IMR-90 (cell line): ENCODE data around the gene NPB. TPM values are rescaled to one million over a fixed set of nuclear protein-coding genes. Genes with fewer than 3 reads are reported as not detected.

Experiments
- ATAC-seq: fragments of 200-7000 bp; cut with Tn5 transposase; 2 replicates; pipeline ENCODE4 v1.9.1; 2020; ENCODE audit warnings: low read depth, mild to moderate bottlenecking, moderate library complexity
- BruUV-seq: library from RNA; stranded (reverse); fragments of 400-500 nt; replicated peaks from 2 replicates; lab custom pipeline; 2021; lab: Mats Ljungman, UMichigan
- CTCF ChIA-PET: fragments of 300-600 bp; formaldehyde crosslinking; extraction: SDS; loops from one replicate; lab custom pipeline; 2021; ENCODE audit warnings: antibody characterized with exemption; lab: Yijun Ruan, JAX
- POLR2A ChIA-PET: fragments of 300-600 bp; sonication (Branson Sonifier 250); formaldehyde crosslinking; loops from one replicate; lab custom pipeline; 2022; ENCODE audit warnings: antibody characterized with exemption; ENCODE audit not compliant: unreplicated experiment; lab: Charles Lee
- DNase-seq: peaks from one replicate; pipeline ENCODE4 v3.0.0; 2013
- H2AFZ ChIP-seq: replicated peaks from 2 replicates; pipeline ENCODE3; 2013; ENCODE audit warnings: low read length, mild to moderate bottlenecking; ENCODE audit not compliant: poor library complexity
- H2AK5ac ChIP-seq: 2 replicates; pipeline ENCODE4 v1.6.1; 2013; ENCODE audit warnings: low read depth, low read length, inconsistent platforms
- H2AK9ac ChIP-seq: replicated peaks from 2 replicates; pipeline ENCODE3; 2013; ENCODE audit warnings: mild to moderate bottlenecking, low read depth, low read length, moderate library complexity; ENCODE audit not compliant: poor library complexity
- H2BK120ac ChIP-seq: 2 replicates; pipeline ENCODE4 v1.6.1; 2013; ENCODE audit warnings: low read depth, low read length, inconsistent platforms
- H2BK15ac ChIP-seq: 3 replicates; pipeline ENCODE4 v1.6.1; 2013; ENCODE audit warnings: low read depth, low read length, inconsistent platforms
- H2BK20ac ChIP-seq: 2 replicates; pipeline ENCODE4 v1.6.1; 2013; ENCODE audit warnings: low read depth, mild to moderate bottlenecking, inconsistent platforms, low read length, moderate library complexity
- H2BK5ac ChIP-seq: 2 replicates; pipeline ENCODE4 v1.6.1; 2013; ENCODE audit warnings: mild to moderate bottlenecking, low read depth, low read length, inconsistent platforms; ENCODE audit not compliant: poor library complexity, severe bottlenecking
- H3K14ac ChIP-seq: replicated peaks from 2 replicates; pipeline ENCODE4 v1.6.1; 2013; ENCODE audit warnings: low read depth, low read length, inconsistent platforms
- H3K18ac ChIP-seq: 2 replicates; pipeline ENCODE4 v1.6.1; 2013; ENCODE audit warnings: low read depth, low read length, control low read depth
- H3K23ac ChIP-seq: 2 replicates; pipeline ENCODE4 v1.6.1; 2013; ENCODE audit warnings: low read depth, low read length, inconsistent platforms
- H3K27ac ChIP-seq: 2 replicates; pipeline ENCODE4 v1.5.1; 2013; ENCODE audit warnings: mild to moderate bottlenecking, control low read depth, low read length; ENCODE audit not compliant: insufficient read depth
- H3K27me3 ChIP-seq: 2 replicates; pipeline ENCODE4 v1.6.1; 2013; ENCODE audit warnings: low read length; ENCODE audit not compliant: control insufficient read depth, insufficient read depth
- H3K36me3 ChIP-seq: 2 replicates; pipeline ENCODE4 v1.6.1; 2013; ENCODE audit warnings: low read length, mixed read lengths; ENCODE audit not compliant: control insufficient read depth, insufficient read depth
- H3K4ac ChIP-seq: 2 replicates; pipeline ENCODE4 v1.6.1; 2013; ENCODE audit warnings: low read depth, low read length, inconsistent platforms
- H3K4me1 ChIP-seq: 2 replicates; pipeline ENCODE4 v1.6.1; 2013; ENCODE audit warnings: low read length, mixed read lengths; ENCODE audit not compliant: control insufficient read depth, insufficient read depth
- H3K4me2 ChIP-seq: 2 replicates; pipeline ENCODE4 v1.6.1; 2013; ENCODE audit warnings: low read depth, mild to moderate bottlenecking, control low read depth, low read length, moderate library complexity
- H3K4me3 ChIP-seq: 2 replicates; pipeline ENCODE4 v1.5.1; 2013; ENCODE audit warnings: low read depth, mild to moderate bottlenecking, control low read depth, low read length, moderate library complexity; ENCODE audit not compliant: insufficient read depth
- H3K56ac ChIP-seq: 2 replicates; pipeline ENCODE4 v1.6.1; 2013; ENCODE audit warnings: low read length, inconsistent platforms; ENCODE audit not compliant: insufficient read depth; ENCODE audit errors: extremely low read depth
- H3K79me1 ChIP-seq, 2 experiments: 2 replicates each; pipeline ENCODE4 v1.6.1; 2013; ENCODE audit warnings: low read length in 2 of 2, inconsistent platforms in 1 of 2, low read depth in 1 of 2
- H3K9ac ChIP-seq: 2 replicates; pipeline ENCODE4 v1.6.1; 2013; ENCODE audit warnings: low read depth, low read length, control low read depth
- H3K9me1 ChIP-seq: 2 replicates; pipeline ENCODE4 v1.6.1; 2013; ENCODE audit warnings: low read length, inconsistent platforms; ENCODE audit not compliant: insufficient read depth
- H3K9me3 ChIP-seq: 2 replicates; pipeline ENCODE4 v1.6.1; 2013; ENCODE audit warnings: low read length; ENCODE audit not compliant: control insufficient read depth, insufficient read depth
- H4K20me1 ChIP-seq: 2 replicates; pipeline ENCODE4 v1.6.1; 2013; ENCODE audit warnings: low read length, inconsistent platforms; ENCODE audit not compliant: insufficient read depth
- H4K5ac ChIP-seq: 2 replicates; pipeline ENCODE4 v1.6.1; 2013; ENCODE audit warnings: mild to moderate bottlenecking, low read depth, low read length, control low read depth
- H4K8ac ChIP-seq, 2 experiments: 2 replicates each; pipeline ENCODE4 v1.6.1; 2013; ENCODE audit warnings: low read depth in 2 of 2, low read length in 2 of 2, control low read depth in 1 of 2, inconsistent platforms in 1 of 2
- H4K91ac ChIP-seq: 2 replicates; pipeline ENCODE4 v1.6.1; 2013; ENCODE audit warnings: low read depth, low read length, inconsistent platforms; ENCODE audit not compliant: insufficient read depth
- BHLHE40 ChIP-seq: fragments of 150-350 bp; IDR thresholded peaks from 2 replicates; pipeline ENCODE4 v1.6.1; 2016; ENCODE audit warnings: mild to moderate bottlenecking, low read depth, low read length
- CEBPB ChIP-seq: IDR thresholded peaks from 2 replicates; pipeline ENCODE4 v1.6.1; 2012; ENCODE audit warnings: low read depth, low read length, improper control_type of control experiment
- CHD1 ChIP-seq: IDR thresholded peaks from 2 replicates; pipeline ENCODE4 v1.6.1; 2012; ENCODE audit warnings: low read depth, low read length, improper control_type of control experiment
- FOS ChIP-seq: fragments of 150-350 bp; IDR thresholded peaks from 2 replicates; pipeline ENCODE4 v1.6.1; 2016; ENCODE audit warnings: low read depth, low read length
- MAFK ChIP-seq: IDR thresholded peaks from 2 replicates; pipeline ENCODE4 v1.6.1; 2012; ENCODE audit warnings: low read depth, low read length, improper control_type of control experiment
- MAZ ChIP-seq: IDR thresholded peaks from 2 replicates; pipeline ENCODE4 v1.6.1; 2012; ENCODE audit warnings: low read depth, mild to moderate bottlenecking, low read length, improper control_type of control experiment, moderate library complexity, borderline replicate concordance
- MXI1 ChIP-seq: IDR thresholded peaks from 2 replicates; pipeline ENCODE4 v1.6.1; 2012; ENCODE audit warnings: low read depth, mild to moderate bottlenecking, low read length, moderate library complexity, borderline replicate concordance
- NFE2L2 ChIP-seq: fragments of 150-350 bp; IDR thresholded peaks from 2 replicates; pipeline ENCODE4 v1.6.1; 2016; ENCODE audit warnings: low read depth, mild to moderate bottlenecking, low read length
- POLR2A ChIP-seq: IDR thresholded peaks from 2 replicates; pipeline ENCODE4 v1.6.1; 2012; ENCODE audit warnings: mild to moderate bottlenecking, low read depth, low read length
- RAD21 ChIP-seq: IDR thresholded peaks from 2 replicates; pipeline ENCODE4 v1.6.1; 2012; ENCODE audit warnings: low read length, improper control_type of control experiment
- RCOR1 ChIP-seq: IDR thresholded peaks from 2 replicates; pipeline ENCODE4 v1.6.1; 2012; ENCODE audit warnings: mild to moderate bottlenecking, low read length, improper control_type of control experiment; ENCODE audit not compliant: insufficient replicate concordance
- RFX5 ChIP-seq: IDR thresholded peaks from 2 replicates; pipeline ENCODE4 v1.8.0; 2012; ENCODE audit warnings: low read depth, mild to moderate bottlenecking, low read length, moderate library complexity
- SMC3 ChIP-seq: fragments of 150-350 bp; IDR thresholded peaks from 2 replicates; pipeline ENCODE4 v1.6.1; 2016; ENCODE audit warnings: low read depth, mild to moderate bottlenecking, antibody characterized with exemption, low read length, moderate library complexity
- WGBS, 2 experiments: methylation state at CpG; one replicate each; pipeline versions ENCODE4 v1.1.5 to v1.1.7; 2013; ENCODE audit warnings: missing lambda C conversion rate in 2 of 2; ENCODE audit not compliant: insufficient read length in 1 of 2; ENCODE audit errors: extremely low coverage in 2 of 2; 5-methylcytosine and 5-hydroxymethylcytosine counted together
- dilution Hi-C: fragments of 300-500 bp; cut with HindIII; formaldehyde crosslinking; loops from one replicate; pipeline ENCODE4 v1.14.3; 2018; ENCODE audit warnings: low sequenced_read_pairs; ENCODE audit not compliant: unreplicated experiment
- in situ Hi-C: fragments of 300-500 bp; cut with MboI; formaldehyde crosslinking; loops from 3 replicates; pipeline ENCODE4 v1.14.3; 2019; ENCODE audit warnings: low sequenced_read_pairs, inconsistent platforms, mixed read lengths
- intact Hi-C: fragments of 100-400 bp; cut with micrococcal nuclease; formaldehyde crosslinking; loops from 2 replicates; pipeline ENCODE4 v1.10.0; 2022
- polyA plus RNA-seq, 3 experiments: library from polyadenylated mRNA; depleted of rRNA; stranded (reverse); fragments of >200 nt; gene quantifications; 2 replicates each; pipeline ENCODE4 v1.2.3, GENCODE V29; 2012; ENCODE audit warnings: low replicate concordance in 1 of 3
- total RNA-seq: library from RNA; depleted of rRNA; stranded (reverse); fragments of >200 nt; gene quantifications from 2 replicates; pipeline ENCODE4 v1.2.3, GENCODE V29; 2012
- TF ChIP-seq, protein P1 (sequence below): fragments of 150-350 bp; IDR thresholded peaks from 2 replicates; pipeline ENCODE4 v1.6.1; 2017; ENCODE audit warnings: mild to moderate bottlenecking, antibody characterized with exemption, low read length, low read depth

The NPB gene
- total and polyA plus RNA-seq, 2 of the 4 experiments (the other 2 are of a cell fraction) = 0.51 TPM; not detected in 1

DNA sequence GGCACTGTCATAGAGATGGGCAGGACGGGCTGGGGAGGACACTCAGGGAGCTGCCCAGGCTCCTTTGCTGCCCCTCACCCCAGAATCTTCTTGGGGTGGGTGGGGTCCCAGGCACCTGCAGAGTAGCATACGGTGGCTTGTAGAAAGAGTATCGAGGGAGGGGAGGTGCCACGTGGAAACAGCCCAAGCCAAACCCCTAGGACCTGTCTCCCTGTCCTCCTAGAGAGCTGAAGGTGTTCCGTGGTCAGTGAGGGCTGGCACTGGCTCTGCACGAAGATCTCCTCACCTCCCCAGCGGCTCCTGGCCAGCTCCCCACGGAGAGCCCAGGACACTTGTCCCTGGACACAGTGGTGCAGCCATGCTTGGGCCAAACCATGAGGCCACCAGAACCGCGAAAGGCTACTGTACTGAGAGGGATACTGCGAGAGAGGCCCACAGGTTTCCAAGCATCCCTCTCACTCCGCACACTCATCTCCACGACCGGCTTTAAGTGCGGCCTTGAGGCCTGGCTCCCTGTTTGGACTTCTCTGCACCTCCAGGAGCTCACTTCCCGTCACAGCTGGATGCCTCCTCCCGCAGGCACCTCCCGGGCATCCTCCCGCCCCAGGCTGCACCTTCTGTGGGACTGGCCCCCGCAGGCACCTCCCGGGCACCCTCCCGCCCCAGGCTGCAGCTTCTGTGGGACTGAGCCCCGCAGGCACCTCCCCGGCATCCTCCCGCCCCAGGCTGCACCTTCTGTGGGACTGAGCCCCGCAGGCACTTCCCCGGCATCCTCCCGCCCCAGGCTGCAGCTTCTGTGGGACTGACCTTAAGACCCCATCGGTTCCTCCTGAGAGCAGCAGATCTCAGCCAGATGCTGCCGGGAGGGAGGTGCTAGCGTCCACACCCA, 27.5 kb downstream of the NPB start:
- dilution Hi-C loops = no loop called here
- Histone ChIP-seq H3K23ac (0 out of 2 replicates have a peak overlapping the region, but pooled peaks have one; percentile 8), H3K79me1 (peaks cover 13 to 40% of the 10 kb centered on the region in 2 experiments; a peak in 3 of 4 replicates), H3K4me3 (no peak overlapping the region), H2AK9ac (peak overlapping the region; percentile 77), H3K4me2 (no peak overlapping the region), H2BK5ac (no peak overlapping the region), H3K36me3 (peaks cover 19% of the 10 kb centered on the region; the same call in 1 of the 2 replicates), H3K18ac (no peak overlapping the region), H3K27me3 (no peaks in the 10 kb centered on the region), H3K9ac (no peak overlapping the region), H4K5ac (no peak overlapping the region), H2AFZ (peak overlapping the region; percentile 48), H2BK120ac (no peak overlapping the region), H3K9me1 (peaks cover 14% of the 10 kb centered on the region), H3K4me1 (peaks cover 15% of the 10 kb centered on the region), H2BK20ac (no peak overlapping the region), H3K9me3 (no peaks in the 10 kb centered on the region), H4K8ac (no peak overlapping the region), H3K14ac (no peak overlapping the region), H3K27ac (no peak overlapping the region), H4K91ac (no peak overlapping the region), H3K4ac (no peak overlapping the region), H2BK15ac (no peak overlapping the region), H4K20me1 (peaks cover 32% of the 10 kb centered on the region), H3K56ac (no peak overlapping the region), H2AK5ac (peak overlapping the region; percentile 23; the same call in 1 of the 2 replicates)
- DNase-seq (no peak), ATAC-seq (no peak)
- TF ChIP-seq FOS = no peak
- TF ChIP-seq, protein P1, sequence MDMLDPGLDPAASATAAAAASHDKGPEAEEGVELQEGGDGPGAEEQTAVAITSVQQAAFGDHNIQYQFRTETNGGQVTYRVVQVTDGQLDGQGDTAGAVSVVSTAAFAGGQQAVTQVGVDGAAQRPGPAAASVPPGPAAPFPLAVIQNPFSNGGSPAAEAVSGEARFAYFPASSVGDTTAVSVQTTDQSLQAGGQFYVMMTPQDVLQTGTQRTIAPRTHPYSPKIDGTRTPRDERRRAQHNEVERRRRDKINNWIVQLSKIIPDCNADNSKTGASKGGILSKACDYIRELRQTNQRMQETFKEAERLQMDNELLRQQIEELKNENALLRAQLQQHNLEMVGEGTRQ = no peak
- no peak for TF ChIP-seq CHD1
- TF ChIP-seq MAFK = no peak
- TF ChIP-seq MAZ = no peak
- no peak for TF ChIP-seq BHLHE40
- no peak for TF ChIP-seq NFE2L2
- TF ChIP-seq RFX5 = no peak
- TF ChIP-seq MXI1 = no peak
- no peak for TF ChIP-seq POLR2A
- no peak for TF ChIP-seq CEBPB
- no peak for TF ChIP-seq RCOR1
- TF ChIP-seq SMC3 = no peak
- TF ChIP-seq RAD21 = no peak
- intact Hi-C loops = no loop called here
- WGBS, 2 experiments = 87% methylated on average over 9 of the region's 31 CpGs; no CpG with 5 or more reads in 1 of the 2 experiments
- POLR2A ChIA-PET = no interaction called here
- in situ Hi-C loops = no loop called here
- CTCF ChIA-PET = interaction anchor here (1.3 kb wide), 1 partner anchor 90 kb away, joined by 3 read pairs; no protein-coding TSS in a partner anchor
- no TSS peak for BruUV-seq
